Stimulated activated naive CD4-positive, alpha-beta T cell treated with Interleukin-2 at 50 U/mL for 16 hours (primary cell): ENCODE data around the gene SPNS2.

Experiments
- DNase-seq: peaks from one replicate; lab custom pipeline; 2025; lab: John Stamatoyannopoulos, UW

The SPNS2 gene

GRCh38 chr17:4520060-4520893, 21.6 kb downstream of the SPNS2 start:
- DNase-seq: no peak

DNA sequence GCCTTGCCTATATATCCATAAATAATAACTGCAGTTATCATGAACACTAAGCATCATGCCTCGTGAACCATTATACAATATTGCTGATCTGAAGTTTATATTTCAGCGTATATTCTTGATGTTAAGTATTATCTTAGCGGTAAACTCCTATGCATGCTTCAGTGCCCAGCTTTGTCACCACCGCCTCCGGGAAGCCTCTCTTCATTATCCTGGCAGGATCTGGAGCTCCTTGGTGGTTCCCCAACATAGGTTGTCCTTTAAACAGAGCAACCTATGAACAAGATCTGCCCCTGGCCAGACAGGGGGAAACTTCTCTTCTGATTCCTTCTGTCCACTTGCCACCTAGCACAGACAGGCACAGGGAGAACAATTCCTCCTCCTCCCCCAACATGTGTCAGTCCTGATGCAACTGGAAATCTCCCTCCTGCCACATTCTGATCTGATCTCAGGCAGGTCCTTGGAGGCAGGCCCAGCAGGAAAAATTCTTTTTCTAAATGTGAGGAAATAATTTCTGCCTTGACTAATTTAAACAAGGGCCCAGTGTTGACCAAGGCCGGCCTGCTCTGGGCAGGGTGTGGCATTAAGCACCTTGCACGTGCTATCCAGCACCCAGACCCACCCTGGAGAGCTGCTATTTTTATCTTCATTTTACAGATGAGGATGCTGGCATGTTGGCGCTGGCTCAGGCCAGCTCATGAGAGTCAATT, 22.4 kb downstream of the SPNS2 start:
- DNase-seq: no peak

- no peak for DNase-seq
These were observed 24.0 kb downstream of the SPNS2 start for GRCh38 chr17:4522661-4523060.

DNA sequence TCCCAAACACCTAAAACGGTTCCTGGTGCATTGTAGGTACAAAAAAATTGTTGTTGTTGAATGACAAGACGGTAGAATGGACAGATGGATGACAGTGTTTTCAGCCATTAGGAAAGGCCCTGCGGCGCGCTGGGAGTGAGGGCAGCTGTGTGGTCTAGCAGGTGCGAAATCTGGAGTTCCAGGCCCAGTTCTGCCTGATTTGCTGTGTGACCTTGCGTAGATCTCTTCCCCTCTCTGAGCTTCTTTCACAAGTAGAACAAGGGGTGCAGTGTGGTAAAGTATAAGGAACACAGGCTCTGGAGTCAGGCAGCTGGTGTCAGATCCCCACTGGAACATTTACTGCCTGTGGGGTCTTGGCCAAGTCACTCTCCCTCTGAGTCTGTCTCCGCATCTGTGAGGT, 25.3 kb downstream of the SPNS2 start:
- no peak for DNase-seq

DNA sequence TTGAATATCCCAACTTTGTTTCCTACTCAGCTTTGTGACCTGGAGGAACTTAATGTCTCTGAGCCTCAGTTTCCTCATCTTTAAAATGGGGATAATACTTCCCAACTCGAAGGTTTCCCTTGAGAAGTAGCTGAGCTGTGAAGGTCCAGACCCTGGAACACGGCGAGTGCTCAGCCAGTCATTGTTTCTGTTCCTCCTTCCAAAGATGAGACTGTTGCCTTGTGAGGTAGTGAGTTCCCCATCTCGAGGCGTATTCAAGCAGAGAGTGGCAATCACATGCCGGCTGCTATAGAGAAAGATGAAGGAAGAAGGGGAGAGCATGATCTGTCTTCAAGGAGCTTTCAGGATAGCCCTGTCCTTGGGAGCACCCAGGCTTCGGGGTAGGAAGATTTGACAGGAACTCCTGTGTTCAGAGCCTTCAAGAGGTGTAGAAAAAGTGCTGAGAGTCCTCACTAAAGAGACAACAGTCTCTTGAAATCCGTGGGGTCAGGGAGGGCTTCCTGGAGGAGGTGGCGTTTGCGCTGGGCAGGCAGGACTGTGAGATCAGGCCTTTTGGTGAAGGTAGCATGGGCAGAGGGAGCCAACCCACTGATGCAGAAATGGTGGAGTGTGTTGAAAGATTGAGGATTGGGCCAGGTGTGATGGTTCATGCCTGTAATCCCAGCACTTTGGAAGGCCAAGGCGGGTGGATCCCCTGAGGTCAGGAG, 27.2 kb downstream of the SPNS2 start:
- DNase-seq: no peak

GRCh38 chr17:4527134-4527533, 28.5 kb downstream of the SPNS2 start:
- no peak for DNase-seq

- no peak for DNase-seq
These were observed 29.0 kb downstream of the SPNS2 start for GRCh38 chr17:4527566-4528125.

DNA sequence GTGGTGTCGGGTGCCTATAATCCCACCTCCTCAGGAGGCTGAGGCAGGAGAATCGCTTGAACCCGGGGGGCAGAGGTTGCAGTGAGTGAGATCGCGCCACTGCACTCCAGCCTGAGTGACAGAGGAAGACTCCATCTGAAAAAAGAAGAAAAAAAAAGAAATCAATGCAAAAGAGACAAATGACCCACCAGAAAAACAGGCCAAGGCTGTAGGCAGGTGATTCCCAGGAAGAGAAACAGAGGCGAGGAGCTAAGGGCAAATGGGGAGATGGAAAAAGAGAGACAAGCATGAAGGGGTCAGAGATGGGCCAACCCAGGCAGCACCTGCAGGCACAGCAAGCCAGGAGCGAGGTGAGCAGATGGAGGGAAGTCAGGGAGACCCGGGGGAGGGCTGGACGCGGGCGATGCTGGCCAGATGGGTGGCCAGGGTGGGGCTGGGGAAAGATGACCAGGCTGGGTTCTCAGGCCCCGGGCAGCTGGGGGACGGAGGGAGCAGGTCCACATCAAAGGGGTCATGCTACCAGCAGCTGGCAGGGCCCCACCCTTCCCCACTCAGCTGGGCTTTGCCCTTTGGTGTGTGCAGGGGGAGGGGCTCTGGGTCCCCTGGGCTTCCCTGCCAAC, 31.0 kb downstream of the SPNS2 start:
- DNase-seq: no peak

DNA sequence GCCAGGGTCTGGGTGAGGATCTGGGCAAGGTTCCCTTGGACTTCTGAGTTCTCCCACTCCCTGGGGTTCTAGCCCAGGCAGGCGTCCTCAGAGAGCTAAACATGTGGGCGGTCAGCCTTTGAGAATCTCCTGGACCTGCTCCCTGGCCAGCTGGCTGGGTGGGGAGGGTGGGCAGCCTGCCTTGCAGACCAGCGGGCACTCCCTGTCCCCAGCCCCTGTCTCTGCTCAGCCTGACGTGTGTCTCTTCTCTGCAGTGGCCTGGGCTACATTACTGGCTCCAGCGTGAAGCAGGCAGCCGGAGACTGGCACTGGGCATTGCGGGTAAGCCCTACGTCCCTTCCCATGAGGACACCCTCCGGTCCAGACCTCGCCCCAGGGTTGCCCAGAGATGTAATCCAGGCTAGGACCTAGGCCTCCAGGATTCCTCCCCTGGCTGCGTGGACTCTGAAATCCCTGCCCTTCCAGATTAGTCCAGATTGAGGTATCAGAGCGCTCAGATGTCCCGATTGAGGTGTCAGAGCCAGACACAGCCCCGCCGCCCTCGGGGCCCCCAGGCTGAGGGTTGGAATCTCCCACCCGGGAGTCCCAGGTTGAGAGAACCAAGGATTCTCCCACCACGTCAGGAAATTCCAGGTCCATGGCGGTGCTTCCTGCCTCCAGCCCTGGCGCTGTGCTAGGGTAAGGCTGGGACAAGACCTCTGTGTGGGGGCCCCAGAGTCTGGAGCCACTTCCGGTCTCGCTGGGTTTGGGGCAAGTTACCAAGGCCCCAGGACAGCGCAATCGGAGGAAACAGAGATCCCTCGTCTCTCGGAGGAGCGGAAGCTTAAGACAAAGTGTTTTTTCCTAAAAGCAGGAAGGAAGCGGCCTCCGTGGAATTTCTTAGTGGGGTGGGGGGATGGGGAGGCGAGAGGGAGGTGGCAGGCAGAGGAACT, 32.4 kb downstream of the SPNS2 start:
- DNase-seq: no peak

- DNase-seq: no peak
These were observed 33.5 kb downstream of the SPNS2 start for GRCh38 chr17:4531988-4532736.

GRCh38 chr17:4532860-4533522, 34.3 kb downstream of the SPNS2 start:
- DNase-seq: no peak

- no peak for DNase-seq
These were observed 35.1 kb downstream of the SPNS2 start for GRCh38 chr17:4533523-4534504.

DNA sequence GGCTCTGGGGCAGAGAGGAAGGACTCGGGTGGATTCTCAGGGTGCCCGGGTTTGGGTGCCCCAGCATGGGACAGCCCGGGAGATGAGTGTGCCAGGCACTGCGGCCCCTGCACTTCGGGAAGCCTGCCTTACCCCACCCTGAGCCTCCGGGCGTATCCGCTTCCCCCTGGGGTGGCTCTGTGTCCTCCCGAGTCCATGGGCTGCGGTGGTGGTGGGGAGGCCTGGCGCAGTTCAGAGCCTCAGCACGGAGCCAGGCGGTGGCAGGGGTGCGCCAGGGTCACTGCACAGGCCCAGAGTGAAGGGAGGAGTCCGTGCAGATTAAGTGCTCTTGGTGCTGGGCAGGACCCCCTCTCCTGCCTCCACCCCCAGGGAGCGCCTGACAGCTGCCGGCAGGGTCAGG, 35.8 kb downstream of the SPNS2 start:
- no peak for DNase-seq

- DNase-seq: no peak
These were observed 36.4 kb downstream of the SPNS2 start for GRCh38 chr17:4534928-4535666.

GRCh38 chr17:4535667-4536258, 37.1 kb downstream of the SPNS2 start:
- no peak for DNase-seq

DNA sequence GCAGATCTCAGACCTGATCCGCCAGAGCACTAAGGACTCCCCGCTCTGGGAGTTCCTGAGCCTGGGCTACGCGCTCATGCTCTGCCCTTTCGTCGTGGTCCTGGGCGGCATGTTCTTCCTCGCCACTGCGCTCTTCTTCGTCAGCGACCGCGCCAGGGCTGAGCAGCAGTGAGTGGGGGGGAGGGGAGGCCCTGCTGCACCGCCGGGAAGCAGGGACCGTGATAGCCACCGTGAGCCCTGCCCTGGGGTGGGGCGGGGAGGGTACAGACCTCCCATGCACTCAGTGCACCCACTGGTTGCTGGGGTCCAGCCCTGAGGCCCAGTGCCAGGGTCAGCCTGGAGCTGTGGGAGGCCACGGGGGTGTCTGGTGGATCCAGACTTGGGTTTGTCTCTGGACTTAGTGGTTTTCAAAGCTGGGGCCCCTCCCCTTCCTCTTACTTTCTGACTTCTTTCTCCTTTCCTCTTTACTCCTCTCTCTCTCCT, 37.6 kb downstream of the SPNS2 start:
- no peak for DNase-seq

GRCh38 chr17:4536742-4537411, 38.2 kb downstream of the SPNS2 start:
- DNase-seq: no peak
